SK-N-MC (cell line): ENCODE data around the gene DCTPP1.

Source experiments
- EZH2 ChIP-seq: fragments of 200-600 bp; sonication (generic); IDR thresholded peaks from one replicate; pipeline ENCODE4 v1.6.1; 2017; ENCODE audit warnings: antibody characterized with exemption
- POLR2AphosphoS5 ChIP-seq: IDR thresholded peaks from 2 replicates; pipeline ENCODE4 v1.6.1; 2012; ENCODE audit warnings: mild to moderate bottlenecking, low read depth, low read length, borderline replicate concordance

DNA sequence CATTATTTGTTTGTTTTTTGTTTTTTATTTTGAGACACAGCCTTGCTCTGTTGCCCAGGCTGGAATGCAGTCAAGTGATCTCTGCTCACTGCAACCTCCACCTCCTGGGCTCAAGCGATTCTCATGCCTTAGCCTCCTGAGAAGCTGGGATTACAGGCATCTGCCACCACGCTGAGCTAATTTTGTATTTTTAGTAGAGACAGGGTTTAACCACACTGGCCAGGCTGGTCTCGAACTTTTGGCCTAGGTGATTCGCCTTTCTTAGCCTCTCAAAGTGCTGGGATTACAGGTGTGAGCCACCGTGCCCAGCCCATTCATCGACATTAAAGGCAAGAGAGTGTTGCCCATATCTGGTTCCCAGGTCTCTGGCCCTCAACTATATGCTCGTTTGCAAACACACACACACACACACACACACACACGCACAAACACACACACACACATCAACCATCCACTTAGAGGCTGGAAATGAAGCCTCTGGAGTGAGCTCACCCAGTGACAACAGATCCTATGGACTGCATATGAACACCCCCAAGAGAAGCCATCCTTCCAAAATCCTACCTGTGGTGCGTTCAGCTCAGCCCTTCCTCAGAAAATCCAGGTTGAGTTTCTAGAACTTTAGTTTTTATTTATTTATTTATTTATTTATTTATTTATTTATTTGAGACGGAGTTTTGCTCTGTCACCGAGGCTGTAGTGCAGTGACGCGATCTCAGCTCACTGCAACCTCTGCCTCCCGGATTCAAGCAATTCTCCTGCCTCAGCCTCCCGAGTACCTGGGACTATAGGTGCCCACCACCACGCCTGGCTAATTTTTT lies 28.1 kb upstream of the DCTPP1 start:
- no peak for TF ChIP-seq POLR2AphosphoS5
- no peak for TF ChIP-seq EZH2
